SU-DHL-6 (cell line): ENCODE measurements around the gene TAF5L.

Experiments used
- EZH2phosphoT487 ChIP-seq: fragments of 200-600 bp; sonication (generic), shearing (Covaris generic); conservative IDR thresholded peaks from 2 replicates; pipeline ENCODE4 v1.6.1; 2018; ENCODE audit warnings: mild to moderate bottlenecking, antibody characterized with exemption, low read length, moderate library complexity, mixed read lengths
- TF ChIP-seq, protein P1 (sequence below): fragments of 200-600 bp; sonication (generic); IDR thresholded peaks from one replicate; pipeline ENCODE4 v1.5.1; 2017; ENCODE audit warnings: antibody characterized with exemption, mild to moderate bottlenecking, low read length, moderate library complexity; ENCODE audit not compliant: insufficient read depth, poor library complexity, severe bottlenecking

DNA sequence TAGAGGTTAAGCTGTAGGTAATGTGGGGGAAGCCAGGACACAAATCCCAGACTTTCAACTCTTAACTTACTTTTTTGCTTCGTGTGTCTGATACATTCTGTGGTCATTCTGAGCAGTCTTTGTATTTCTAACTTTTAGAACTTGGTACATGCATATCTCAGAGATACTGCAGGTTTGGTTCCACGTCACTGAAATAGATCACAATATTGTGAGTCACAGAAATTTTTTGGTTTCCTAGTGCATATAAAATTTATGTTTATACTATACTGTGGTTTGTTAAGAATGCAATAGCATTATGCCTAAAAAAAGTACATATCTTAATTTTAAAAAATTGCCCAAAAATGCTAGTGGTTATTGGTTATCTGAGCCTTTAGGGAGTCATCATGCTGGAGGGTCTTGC is 3.3 kb upstream of the TAF5L start:
- TF ChIP-seq, protein P1, sequence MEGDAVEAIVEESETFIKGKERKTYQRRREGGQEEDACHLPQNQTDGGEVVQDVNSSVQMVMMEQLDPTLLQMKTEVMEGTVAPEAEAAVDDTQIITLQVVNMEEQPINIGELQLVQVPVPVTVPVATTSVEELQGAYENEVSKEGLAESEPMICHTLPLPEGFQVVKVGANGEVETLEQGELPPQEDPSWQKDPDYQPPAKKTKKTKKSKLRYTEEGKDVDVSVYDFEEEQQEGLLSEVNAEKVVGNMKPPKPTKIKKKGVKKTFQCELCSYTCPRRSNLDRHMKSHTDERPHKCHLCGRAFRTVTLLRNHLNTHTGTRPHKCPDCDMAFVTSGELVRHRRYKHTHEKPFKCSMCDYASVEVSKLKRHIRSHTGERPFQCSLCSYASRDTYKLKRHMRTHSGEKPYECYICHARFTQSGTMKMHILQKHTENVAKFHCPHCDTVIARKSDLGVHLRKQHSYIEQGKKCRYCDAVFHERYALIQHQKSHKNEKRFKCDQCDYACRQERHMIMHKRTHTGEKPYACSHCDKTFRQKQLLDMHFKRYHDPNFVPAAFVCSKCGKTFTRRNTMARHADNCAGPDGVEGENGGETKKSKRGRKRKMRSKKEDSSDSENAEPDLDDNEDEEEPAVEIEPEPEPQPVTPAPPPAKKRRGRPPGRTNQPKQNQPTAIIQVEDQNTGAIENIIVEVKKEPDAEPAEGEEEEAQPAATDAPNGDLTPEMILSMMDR, result no peak
- no peak for TF ChIP-seq EZH2phosphoT487
